COLO668 (cell line): ENCODE measurements around the gene BCR.

Experiments
- DNase-seq: peaks from one replicate; lab custom pipeline; 2025; ENCODE audit not compliant: unreplicated experiment; lab: John Stamatoyannopoulos, UW

Gene BCR

GRCh38 chr22:23193882-23194281, 13.6 kb downstream of the BCR start:
- DNase-seq: no peak

- no peak for DNase-seq
These were observed 15.9 kb downstream of the BCR start for GRCh38 chr22:23196165-23196564.

- DNase-seq: no peak
These were observed 17.5 kb downstream of the BCR start for GRCh38 chr22:23197836-23198235.

GRCh38 chr22:23199159-23199558, 18.9 kb downstream of the BCR start:
- no peak for DNase-seq

GRCh38 chr22:23200898-23201297, 20.6 kb downstream of the BCR start:
- peak; percentile 42 for DNase-seq

DNA sequence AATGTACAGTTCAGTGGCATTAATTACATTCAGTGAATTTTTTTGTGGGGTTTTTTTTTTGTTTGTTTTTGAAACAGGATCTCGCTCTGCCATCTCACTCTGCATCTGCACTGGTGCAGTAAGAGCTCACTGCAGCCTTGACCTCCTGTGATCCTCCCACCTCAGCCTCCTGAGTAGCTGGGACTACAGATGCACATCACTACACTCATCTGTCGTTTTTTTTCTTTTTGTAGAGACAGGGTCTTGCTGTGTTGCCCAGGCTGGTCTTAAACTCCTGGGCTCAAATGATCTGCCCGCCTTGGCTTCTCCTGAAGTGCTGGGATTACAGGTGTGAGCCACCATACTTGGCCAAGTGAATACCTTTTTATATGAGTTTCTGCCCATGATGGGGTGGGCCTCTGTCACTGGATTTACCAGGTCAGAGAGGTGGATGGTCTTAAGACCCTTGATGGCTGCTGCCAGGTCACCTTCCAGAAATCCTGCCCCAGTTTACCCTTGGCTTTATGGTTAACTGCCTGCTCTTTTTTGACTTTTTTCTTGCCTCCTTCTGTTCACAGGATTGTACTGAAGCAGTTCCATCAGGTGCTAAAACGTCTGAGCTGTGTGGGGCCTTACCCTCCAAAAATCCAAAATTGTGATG, 22.6 kb downstream of the BCR start:
- no peak for DNase-seq

DNA sequence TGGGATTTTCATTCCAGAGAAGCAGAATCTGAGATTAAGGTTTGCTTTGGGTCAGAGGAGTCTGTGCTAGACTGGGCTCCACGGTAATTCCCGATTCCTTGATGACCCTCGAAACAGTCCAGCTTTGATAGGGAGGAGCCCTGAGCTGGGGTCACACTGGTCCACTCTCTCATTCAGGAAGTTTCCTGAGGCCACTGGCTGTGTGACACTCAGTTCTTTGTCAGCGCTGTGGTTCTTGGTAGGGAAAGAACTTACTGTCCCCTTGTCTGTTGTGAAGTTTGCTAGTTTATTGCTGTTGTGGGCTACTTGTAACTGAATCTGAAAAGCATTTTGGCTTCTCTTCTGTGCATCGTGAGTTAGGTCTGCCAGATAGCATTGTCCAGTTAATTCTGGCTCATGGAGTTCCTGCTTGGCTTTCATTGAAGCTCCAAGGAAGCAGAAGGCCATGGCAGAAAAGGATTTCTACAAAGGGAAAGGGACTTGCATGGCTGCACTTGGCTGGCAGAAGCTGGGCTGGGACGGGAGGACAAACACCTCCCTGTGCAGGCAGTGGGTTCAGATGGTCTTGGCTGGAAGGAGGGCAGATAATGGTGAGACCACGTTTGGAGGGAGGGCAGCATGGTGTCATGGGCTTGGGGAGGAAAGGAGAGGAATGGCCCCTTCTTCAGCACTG, 23.3 kb downstream of the BCR start:
- DNase-seq: no peak

DNA sequence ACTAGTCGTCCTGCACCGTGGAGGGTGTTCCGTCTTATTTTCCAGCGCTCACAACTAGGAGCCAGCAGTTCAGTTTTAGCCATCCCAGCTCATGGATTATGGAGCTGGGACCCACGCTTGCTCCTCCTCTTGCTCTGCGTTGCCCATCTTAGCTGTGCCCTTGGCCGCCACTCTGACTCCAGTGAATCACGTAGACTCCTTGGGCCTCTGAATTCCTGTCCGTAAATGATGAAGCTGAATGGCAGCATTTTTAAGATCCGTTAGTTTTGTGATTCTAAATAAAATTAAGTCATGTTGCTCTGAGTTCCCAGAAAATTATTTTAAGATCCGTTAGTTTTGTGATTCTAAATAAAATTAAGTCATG, 23.8 kb downstream of the BCR start:
- DNase-seq: no peak

DNA sequence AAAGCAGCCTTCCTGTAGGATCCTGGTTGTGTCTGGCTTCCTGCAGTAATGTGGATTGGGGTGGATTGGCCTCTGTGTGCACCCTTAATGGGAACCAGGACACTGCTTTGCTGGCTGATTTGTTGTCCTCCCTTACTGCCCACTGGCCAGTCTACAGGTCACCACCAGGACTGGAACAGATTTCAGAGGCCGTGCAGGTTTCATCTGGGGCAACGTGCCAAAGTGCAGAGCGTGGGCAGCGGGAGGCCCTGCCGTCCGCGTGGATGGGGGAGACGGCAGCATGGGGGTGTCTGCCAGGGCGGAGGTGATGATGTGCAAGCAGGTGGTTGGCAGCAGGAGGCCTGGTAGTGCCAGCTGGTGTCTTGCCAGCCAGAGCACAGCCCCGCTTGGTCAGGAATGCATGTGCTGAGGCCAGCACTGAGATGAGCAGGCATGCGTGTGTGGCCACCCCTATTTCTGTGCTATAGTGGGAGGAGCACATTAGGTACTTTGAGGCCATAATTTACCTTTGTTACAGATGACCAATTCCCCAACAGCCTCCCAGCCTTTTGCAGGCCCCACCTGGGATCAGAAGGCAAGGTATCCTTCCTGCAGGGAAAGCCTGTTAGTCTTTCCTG, 24.3 kb downstream of the BCR start:
- peak; percentile 67 for DNase-seq

DNA sequence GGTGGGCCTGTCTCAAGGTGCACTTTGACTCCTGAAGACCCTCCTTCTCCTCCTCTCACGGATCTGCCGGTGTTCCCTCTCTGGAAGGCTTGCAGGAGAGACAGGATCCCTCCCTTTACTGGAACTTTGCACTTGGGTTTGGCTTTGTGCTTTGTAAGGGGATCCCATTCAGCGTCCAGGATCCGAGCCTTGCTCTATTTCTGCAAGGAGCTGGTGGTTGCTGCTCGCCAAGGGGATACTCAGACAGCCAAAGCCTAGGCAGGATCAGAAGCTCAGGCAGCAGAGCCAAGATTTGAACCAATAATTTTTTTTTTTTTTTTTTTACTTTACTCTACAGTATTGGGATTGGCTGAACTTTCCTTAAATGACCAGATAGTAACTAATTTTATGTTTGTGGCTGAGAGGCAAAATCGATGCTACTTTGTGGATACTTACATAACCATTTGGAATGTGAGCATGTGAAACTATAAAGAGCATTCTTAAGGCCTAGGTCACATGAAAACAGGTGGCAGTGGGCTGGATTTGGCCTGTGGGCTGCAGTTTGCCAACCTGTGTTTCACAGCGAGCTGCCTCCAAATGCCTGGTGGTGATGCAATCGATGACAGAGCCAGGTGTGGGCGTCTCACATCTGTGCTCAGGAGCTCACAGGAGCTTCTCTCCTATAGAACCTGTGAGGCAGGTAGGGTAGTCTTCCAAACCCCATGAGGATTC, 25.2 kb downstream of the BCR start:
- DNase-seq: peak; percentile 58

- no peak for DNase-seq
These were observed 26.6 kb downstream of the BCR start for GRCh38 chr22:23206915-23207314.

DNA sequence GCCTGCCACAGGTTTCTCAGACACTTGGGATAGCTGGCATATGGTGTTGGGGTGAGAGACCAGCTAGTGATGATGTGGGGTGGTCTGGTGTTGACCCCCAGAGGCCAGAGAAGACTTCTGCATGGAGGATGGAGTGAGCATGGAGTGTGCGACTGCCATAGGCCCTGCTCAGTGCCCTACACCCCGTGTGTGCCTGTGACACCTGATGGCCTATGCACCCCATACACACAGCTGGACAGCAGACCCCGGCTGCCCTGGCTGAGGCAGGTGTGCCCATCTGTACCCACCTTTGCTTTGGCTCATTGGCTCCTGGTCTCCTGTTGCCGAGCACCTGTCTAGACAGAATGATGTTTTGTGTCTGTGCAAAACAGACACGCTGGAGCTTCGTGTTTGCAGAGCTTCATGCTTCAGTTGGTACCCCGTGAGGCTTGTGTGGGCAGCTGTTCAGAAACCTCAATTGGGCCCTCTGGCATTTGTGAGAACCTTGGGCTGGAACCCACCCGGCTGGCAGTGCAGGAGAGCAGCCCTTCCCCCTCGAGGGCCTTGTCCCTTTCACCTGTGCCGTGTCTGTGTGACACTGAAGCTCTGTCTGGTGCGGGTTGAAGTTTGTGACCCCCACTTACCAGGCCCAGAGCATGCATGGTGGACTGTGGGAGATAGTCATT, 27.6 kb downstream of the BCR start:
- peak; percentile 93 for DNase-seq

- DNase-seq: no peak
These were observed 30.3 kb downstream of the BCR start for GRCh38 chr22:23210428-23211170.

- DNase-seq: no peak
These were observed 31.3 kb downstream of the BCR start for GRCh38 chr22:23211622-23212021.

DNA sequence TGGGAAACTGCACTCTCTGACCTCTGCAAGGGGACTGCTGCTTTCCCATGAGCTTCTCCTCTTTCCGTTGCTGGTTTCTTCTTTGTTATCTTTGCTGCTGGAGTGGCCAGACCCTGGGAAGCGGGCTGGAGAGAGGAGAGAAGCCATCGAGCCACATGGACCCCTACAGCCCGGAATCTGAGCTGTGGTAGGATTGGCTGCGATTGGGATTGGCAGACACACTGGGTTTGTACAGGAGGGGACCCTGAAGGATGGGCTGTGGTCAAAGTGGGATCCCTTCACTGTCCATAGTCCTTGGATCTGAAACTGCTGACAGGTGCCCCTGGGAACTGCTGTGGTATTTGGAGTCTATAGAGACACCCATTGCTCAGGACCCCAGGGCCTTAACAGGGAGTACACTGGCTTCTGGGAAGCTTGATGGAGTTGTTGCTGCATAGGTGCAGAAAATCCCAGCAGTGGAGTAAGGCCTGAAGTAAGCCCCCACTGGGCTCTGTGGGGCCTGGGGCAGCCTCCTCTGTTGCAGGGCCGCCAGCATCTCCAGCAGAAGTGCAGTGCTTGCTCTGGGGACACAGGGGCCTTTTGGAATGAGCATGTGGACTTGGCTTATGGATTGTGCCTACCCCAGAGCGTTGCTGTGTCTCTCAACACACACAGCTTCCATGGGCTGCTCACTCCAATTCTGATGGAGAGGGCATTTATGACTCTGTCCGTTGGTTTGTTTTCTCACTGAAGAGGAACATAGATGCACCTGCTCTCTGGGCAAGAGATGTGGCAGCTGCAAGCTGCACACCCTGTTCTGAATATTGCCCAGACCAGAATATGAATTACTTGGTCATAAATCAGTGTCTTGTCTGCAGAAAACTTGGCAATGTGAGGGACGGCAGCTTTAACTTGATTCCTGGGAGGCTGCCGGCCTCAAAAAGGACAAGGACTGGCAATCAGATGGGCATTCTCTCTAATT, 32.0 kb downstream of the BCR start:
- peak; percentile 73 for DNase-seq

DNA sequence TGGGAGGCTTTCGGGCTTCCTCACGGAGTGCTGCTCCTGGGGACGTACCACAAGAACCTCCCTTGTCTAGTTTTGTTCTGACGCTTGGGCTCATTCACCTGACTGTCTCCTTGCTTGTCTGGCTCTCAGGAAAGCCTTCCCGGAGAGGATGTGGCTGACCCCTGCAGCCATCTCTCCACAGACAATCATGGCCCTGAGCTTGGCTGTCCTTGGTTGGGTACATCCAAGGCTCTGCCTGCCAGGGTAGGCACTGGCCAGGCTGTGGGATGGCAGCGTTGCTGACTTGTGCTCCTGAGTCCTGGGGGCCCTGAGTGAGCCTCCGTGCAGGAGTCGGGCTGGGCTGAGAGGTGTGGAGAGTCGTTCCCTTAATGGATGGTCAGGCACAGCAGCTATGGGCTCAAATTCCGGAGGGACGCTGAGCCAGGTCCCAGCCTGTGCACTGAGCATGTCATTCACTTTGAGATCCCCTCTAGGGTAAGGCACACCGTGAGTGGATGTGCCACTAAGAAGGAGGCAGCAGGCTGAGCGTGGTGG, 32.8 kb downstream of the BCR start:
- no peak for DNase-seq

- DNase-seq: no peak
These were observed 33.4 kb downstream of the BCR start for GRCh38 chr22:23213581-23214334.

GRCh38 chr22:23214398-23214797, 34.1 kb downstream of the BCR start:
- no peak for DNase-seq
